Cardiac muscle cell (in vitro differentiated cells and primary cell): ENCODE measurements around the gene EML3. TPM values are rescaled to one million over a fixed set of nuclear protein-coding genes. Genes with fewer than 3 reads are reported as not detected.

Source experiments
- DNase-seq, 2 donors: peaks; one replicate each; pipeline versions ENCODE4 v3.0.0 to v3.0.0-alpha.2; 2010 to 2017; ENCODE audit warnings: low read depth in 1 of 2, low spot score in 1 of 2
- H3K27ac ChIP-seq: fragments of 200-600 bp; sonication (generic); 2 replicates; pipeline ENCODE4 v1.5.1; 2016
- H3K27me3 ChIP-seq: fragments of 200-600 bp; sonication (generic); 2 replicates; pipeline ENCODE4 v1.6.0; 2016; ENCODE audit warnings: control low read depth
- H3K36me3 ChIP-seq: fragments of 200-600 bp; sonication (generic); 2 replicates; pipeline ENCODE4 v1.5.1; 2016; ENCODE audit warnings: control low read depth
- H3K4me1 ChIP-seq: fragments of 200-600 bp; sonication (generic); 2 replicates; pipeline ENCODE4 v1.8.1; 2017; ENCODE audit warnings: low read depth, mild to moderate bottlenecking, mixed run types
- H3K4me3 ChIP-seq: fragments of 200-600 bp; sonication (generic); 2 replicates; pipeline ENCODE4 v1.5.1; 2016; ENCODE audit warnings: mild to moderate bottlenecking
- H3K9me3 ChIP-seq: fragments of 200-600 bp; sonication (generic); 2 replicates; pipeline ENCODE4 v1.5.1; 2017; ENCODE audit warnings: low read depth, mild to moderate bottlenecking, control low read depth
- polyA plus RNA-seq: library from polyadenylated mRNA; unstranded; fragments of >200 nt; fragmentation: Nextera tagmentation; extraction: Ambion mirVana; gene quantifications from 2 replicates; pipeline ENCODE4 v1.2.1, GENCODE V29; 2016
- total RNA-seq: library from RNA; depleted of rRNA; stranded (reverse); fragments of >200 nt; gene quantifications from 2 replicates; pipeline ENCODE4 v1.2.3, GENCODE V29; 2016
- TF ChIP-seq, protein P1 (sequence below): IDR thresholded peaks from 2 replicates; pipeline ENCODE4 v1.5.1; 2012; ENCODE audit warnings: low read depth, mild to moderate bottlenecking, low read length

EML3 gene
- total and polyA plus RNA-seq, 2 experiments from 2014 or later: 32.0 to 42.8 TPM

DNA sequence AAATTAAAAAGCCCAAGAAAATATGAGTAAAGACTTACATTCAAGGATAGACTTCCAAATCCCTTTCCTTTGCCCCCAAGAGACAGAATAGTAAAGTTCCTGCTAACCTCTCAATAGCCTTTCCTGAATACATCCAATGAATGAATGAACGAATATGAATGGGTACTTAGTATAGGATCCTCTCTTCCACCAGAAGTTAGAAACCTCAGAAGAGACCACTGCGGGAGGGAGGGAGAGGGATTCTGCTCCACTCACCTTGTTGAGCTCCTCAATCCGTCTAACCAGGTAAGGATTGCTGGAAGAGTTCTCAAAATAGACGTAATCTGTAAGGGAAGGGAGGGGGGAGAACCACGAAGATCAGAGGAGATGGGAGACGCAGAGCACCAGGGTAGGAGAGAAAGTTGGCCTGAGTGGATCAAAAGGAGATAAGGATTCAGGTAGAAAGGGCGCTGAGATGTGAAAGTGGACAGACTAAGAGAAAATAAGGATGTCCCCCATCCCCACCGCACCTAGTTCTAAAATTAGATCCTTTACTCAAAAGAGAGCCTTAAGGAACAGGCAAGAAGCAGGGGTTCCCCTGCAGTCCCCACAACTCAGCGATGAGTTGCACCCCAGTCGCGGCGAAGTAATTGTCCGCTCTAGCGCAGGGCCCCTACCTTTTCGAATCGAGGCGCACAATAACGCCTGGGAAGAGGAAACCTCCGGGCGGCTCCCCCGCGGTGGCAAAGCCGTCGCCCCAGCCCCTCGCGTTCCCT lies 12.0 kb downstream of the EML3 start:
- H3K27me3 ChIP-seq: no peaks in the 10 kb centered on the region
- peak overlapping the region; percentile 90 for H3K27ac ChIP-seq
- no peak for DNase-seq
- H3K9me3 ChIP-seq: no peaks in the 10 kb centered on the region
- peaks cover 25% of the 10 kb centered on the region for H3K36me3 ChIP-seq
- H3K4me1 ChIP-seq: peaks cover 21% of the 10 kb centered on the region
- H3K4me3 ChIP-seq: peak overlapping the region; percentile 72
- TF ChIP-seq, protein P1, sequence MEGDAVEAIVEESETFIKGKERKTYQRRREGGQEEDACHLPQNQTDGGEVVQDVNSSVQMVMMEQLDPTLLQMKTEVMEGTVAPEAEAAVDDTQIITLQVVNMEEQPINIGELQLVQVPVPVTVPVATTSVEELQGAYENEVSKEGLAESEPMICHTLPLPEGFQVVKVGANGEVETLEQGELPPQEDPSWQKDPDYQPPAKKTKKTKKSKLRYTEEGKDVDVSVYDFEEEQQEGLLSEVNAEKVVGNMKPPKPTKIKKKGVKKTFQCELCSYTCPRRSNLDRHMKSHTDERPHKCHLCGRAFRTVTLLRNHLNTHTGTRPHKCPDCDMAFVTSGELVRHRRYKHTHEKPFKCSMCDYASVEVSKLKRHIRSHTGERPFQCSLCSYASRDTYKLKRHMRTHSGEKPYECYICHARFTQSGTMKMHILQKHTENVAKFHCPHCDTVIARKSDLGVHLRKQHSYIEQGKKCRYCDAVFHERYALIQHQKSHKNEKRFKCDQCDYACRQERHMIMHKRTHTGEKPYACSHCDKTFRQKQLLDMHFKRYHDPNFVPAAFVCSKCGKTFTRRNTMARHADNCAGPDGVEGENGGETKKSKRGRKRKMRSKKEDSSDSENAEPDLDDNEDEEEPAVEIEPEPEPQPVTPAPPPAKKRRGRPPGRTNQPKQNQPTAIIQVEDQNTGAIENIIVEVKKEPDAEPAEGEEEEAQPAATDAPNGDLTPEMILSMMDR: no peak

DNA sequence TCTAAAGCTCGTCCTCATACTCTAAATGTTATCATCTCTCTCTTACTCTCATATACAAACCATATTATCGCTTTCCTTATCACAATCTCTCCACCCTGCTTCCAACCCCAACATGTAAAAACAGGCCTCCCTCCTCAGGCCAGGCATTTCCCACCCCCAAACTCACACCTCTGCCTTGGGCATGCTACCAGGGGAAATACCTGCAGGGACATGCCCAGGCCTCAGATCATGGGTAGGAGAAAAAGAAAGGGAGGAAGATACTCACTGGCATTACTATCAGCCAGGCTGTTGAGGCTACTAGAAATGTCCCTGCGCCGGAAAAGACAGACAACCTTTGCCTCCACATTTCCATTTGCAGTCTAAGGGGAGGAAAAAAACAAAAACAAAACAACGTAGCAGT lies 12.7 kb downstream of the EML3 start:
- no peak for DNase-seq
- Histone ChIP-seq H3K4me3 (peak overlapping the region; percentile 72), H3K27ac (peak overlapping the region; percentile 90), H3K36me3 (peaks cover 31% of the 10 kb centered on the region), H3K9me3 (no peaks in the 10 kb centered on the region), H3K27me3 (no peaks in the 10 kb centered on the region), H3K4me1 (peaks cover 21% of the 10 kb centered on the region)
- TF ChIP-seq, protein P1: no peak

DNA sequence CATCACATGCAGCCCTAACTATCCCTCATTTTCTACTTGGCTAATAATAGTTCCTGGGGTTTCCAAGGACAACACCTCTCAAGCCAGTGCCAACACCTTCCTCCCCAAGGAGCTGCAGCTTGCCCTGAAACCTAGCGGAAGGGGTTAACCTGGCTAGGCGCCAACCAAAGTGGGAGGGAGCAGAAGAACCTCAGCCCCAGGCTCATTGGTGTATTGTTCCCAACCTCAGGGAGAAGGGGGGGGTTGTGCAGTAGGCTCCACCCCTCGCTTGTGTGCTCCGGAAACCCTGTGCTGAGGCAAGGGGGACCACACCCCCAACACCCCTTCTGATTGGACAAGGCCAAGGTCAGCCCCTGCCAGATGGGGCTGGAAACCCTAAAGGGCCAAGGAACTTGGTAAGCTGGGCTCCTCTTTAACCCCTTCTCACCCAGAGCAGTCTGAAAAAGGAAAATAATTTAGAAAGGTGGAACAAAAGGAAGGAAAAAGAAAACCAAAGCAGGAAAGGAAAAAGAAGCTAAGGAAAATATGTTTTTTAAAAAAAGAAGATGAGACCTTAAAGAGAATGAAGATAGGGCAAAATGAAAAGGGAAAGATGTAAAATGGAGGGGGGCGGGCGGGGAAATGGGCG lies 13.4 kb downstream of the EML3 start:
- Histone ChIP-seq H3K9me3 (no peaks in the 10 kb centered on the region), H3K4me1 (peaks cover 18% of the 10 kb centered on the region), H3K27me3 (no peaks in the 10 kb centered on the region), H3K4me3 (peak overlapping the region; percentile 72), H3K36me3 (peaks cover 38% of the 10 kb centered on the region), H3K27ac (peak overlapping the region; percentile 90)
- DNase-seq: peak; percentile 97 to 100
- TF ChIP-seq, protein P1: no peak

DNA sequence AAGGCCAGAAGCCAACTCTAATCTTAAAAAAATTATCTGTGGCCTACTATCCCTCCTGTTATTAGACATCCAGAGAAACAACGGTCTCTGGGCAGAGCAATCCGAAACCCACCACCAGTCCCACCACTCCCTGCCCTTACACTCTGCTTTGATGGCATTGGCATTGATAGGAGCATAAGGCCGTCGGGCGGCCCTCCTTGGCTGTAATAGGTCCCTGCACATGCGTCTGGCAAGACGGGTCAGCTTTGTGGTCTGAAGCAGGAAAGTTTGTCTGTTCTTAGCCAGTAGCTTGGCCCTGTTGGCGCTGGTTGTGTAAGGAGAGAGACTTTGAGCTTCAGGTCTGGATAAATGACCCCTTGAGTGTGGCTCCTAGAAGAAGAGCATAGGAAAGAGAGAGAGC lies 17.5 kb downstream of the EML3 start:
- TF ChIP-seq, protein P1: no peak
- Histone ChIP-seq H3K27me3 (no peaks in the 10 kb centered on the region), H3K27ac (no peak overlapping the region), H3K9me3 (no peaks in the 10 kb centered on the region), H3K36me3 (peaks cover 44% of the 10 kb centered on the region), H3K4me3 (no peak overlapping the region), H3K4me1 (peaks cover 23% of the 10 kb centered on the region)
- DNase-seq: no peak

DNA sequence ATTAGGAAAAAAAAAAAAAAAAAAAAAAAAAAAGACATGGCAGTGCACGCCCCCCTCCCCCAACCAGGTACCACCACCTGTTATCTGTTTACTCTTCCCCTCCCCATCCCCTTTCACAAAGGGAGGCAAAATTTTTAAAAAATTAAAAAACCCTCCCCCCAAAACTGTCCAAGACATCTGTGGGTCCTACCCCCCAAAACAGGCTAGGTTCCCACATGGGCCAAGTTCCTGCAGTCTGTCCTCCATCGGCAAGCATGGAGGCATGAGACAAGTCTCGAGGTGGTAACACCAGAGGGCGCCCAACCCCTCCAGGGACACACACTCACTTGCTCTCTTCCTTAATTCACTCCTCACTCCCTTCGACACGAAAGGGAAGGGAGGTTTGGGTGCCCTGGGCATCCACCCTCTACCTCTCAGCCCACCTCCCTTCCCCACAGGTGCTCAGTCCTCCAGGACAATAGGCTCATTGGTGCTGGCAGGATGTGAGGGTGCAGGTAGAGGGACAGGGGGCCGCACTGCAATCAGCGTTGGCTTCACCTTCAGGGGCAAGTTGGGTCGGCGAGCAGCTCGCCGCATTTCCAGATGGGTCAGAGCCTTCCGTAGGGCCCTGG lies 19.0 kb downstream of the EML3 start:
- H3K4me1 ChIP-seq: peaks cover 10% of the 10 kb centered on the region
- peaks cover 44% of the 10 kb centered on the region for H3K36me3 ChIP-seq
- H3K27me3 ChIP-seq: no peaks in the 10 kb centered on the region
- H3K27ac ChIP-seq: no peak overlapping the region
- H3K4me3 ChIP-seq: no peak overlapping the region
- no peaks in the 10 kb centered on the region for H3K9me3 ChIP-seq
- TF ChIP-seq, protein P1: peak; percentile 80
- peak; percentile 81 to 86 for DNase-seq
